Measurements from ENCODE around the gene PLAAT3.
"Not testable (repeated sequence)": the region's sequence is repeated elsewhere in the genome, so short reads cannot be mapped to it uniquely, and the experiment has no call there.

The PLAAT3 gene

GRCh38 chr11:63614136-63614671 is at the start of gene PLAAT3:
Gene PLAAT3, minus strand, starts transcription at chr11:63614433. Its CDS starts 419 bp downstream, at chr11:63614014.
- DNase-seq = no peak

- no peak for DNase-seq
These were observed 49.6 kb upstream of the PLAAT3 start for GRCh38 chr11:63663809-63664208.

- DNase-seq = no peak
These were observed 46.7 kb upstream of the PLAAT3 start for GRCh38 chr11:63660972-63661371.

- DNase-seq = no peak
These were observed 38.4 kb upstream of the PLAAT3 start for GRCh38 chr11:63652671-63653070.

GRCh38 chr11:63643205-63643604 is 29.0 kb upstream of the PLAAT3 start:
- DNase-seq = no peak

- DNase-seq = no peak
These were observed 27.5 kb upstream of the PLAAT3 start for GRCh38 chr11:63641727-63642126.

- DNase-seq = no peak
These were observed 25.1 kb upstream of the PLAAT3 start for GRCh38 chr11:63639199-63639832.

- not testable (repeated sequence) for DNase-seq
These were observed 24.2 kb upstream of the PLAAT3 start for GRCh38 chr11:63638436-63638835.

GRCh38 chr11:63635762-63636465 is 21.7 kb upstream of the PLAAT3 start:
- no peak for DNase-seq

- no peak for DNase-seq
These were observed 15.2 kb upstream of the PLAAT3 start for GRCh38 chr11:63629426-63629825.

- no peak for DNase-seq
These were observed 9.4 kb upstream of the PLAAT3 start for GRCh38 chr11:63623513-63624140.

GRCh38 chr11:63622323-63622722 is 8.1 kb upstream of the PLAAT3 start:
- DNase-seq = no peak

GRCh38 chr11:63621071-63621470 is 6.8 kb upstream of the PLAAT3 start:
- DNase-seq = no peak

GRCh38 chr11:63619967-63620366 is 5.7 kb upstream of the PLAAT3 start:
- no peak for DNase-seq

- DNase-seq = not testable (repeated sequence)
These were observed 3.5 kb upstream of the PLAAT3 start for GRCh38 chr11:63617686-63618085.

GRCh38 chr11:63616953-63617352 is 2.7 kb upstream of the PLAAT3 start:
- no peak for DNase-seq

GRCh38 chr11:63613517-63614135 is 607 bp downstream of the PLAAT3 start:
- DNase-seq = no peak

GRCh38 chr11:63612181-63612580 is 2.1 kb downstream of the PLAAT3 start:
- DNase-seq = no peak

- no peak for DNase-seq
These were observed 2.9 kb downstream of the PLAAT3 start for GRCh38 chr11:63611395-63611747.

GRCh38 chr11:63610604-63611394 is 3.4 kb downstream of the PLAAT3 start:
- DNase-seq = peak; percentile 30

GRCh38 chr11:63609971-63610580 is 4.2 kb downstream of the PLAAT3 start:
- DNase-seq = no peak

- DNase-seq = no peak
These were observed 4.7 kb downstream of the PLAAT3 start for GRCh38 chr11:63609536-63609935.

Data from NCI-H2081 treated with DMSO at 0.1 percent for 48 hours (cell line).